CD4-positive, alpha-beta T cell treated with Interleukin-4 for 4 hours (primary cell): ENCODE data around the gene SGSM1.

Source experiments
- DNase-seq: peaks from one replicate; pipeline ENCODE4 v3.0.0-alpha.2; 2020

SGSM1 gene

GRCh38 chr22:24954114-24954463 lies 148.1 kb downstream of the SGSM1 start:
- DNase-seq, result no peak

GRCh38 chr22:24954856-24955255 lies 148.8 kb downstream of the SGSM1 start:
- no peak for DNase-seq

GRCh38 chr22:24957043-24957442 lies 151.0 kb downstream of the SGSM1 start:
- DNase-seq, result no peak

GRCh38 chr22:24961217-24961844 lies 155.3 kb downstream of the SGSM1 start:
- DNase-seq, result no peak

- DNase-seq, result no peak
These were observed 156.1 kb downstream of the SGSM1 start for GRCh38 chr22:24962094-24962493.

- DNase-seq, result no peak
These were observed 156.8 kb downstream of the SGSM1 start for GRCh38 chr22:24962835-24963234.

GRCh38 chr22:24964441-24964840 lies 158.4 kb downstream of the SGSM1 start:
- DNase-seq, result no peak

- no peak for DNase-seq
These were observed 160.0 kb downstream of the SGSM1 start for GRCh38 chr22:24965822-24966626.

- DNase-seq, result no peak
These were observed 162.1 kb downstream of the SGSM1 start for GRCh38 chr22:24968066-24968561.

- DNase-seq, result no peak
These were observed 163.7 kb downstream of the SGSM1 start for GRCh38 chr22:24969560-24970301.

- DNase-seq, result no peak
These were observed 166.4 kb downstream of the SGSM1 start for GRCh38 chr22:24972369-24972768.

GRCh38 chr22:24973872-24974271 lies 167.9 kb downstream of the SGSM1 start:
- no peak for DNase-seq

- no peak for DNase-seq
These were observed 169.2 kb downstream of the SGSM1 start for GRCh38 chr22:24975125-24975640.

GRCh38 chr22:24975813-24976341 lies 169.9 kb downstream of the SGSM1 start:
- no peak for DNase-seq

- no peak for DNase-seq
These were observed 170.6 kb downstream of the SGSM1 start for GRCh38 chr22:24976442-24977218.
